GM19238 (cell line): Measurements from ENCODE around the gene KRT71.

Experiments used
- DNase-seq: peaks from one replicate; pipeline ENCODE4 v3.0.0; 2011; ENCODE audit warnings: low spot score; ENCODE audit not compliant: insufficient read length

Gene KRT71

GRCh38 chr12:52575948-52576347 lies 23.0 kb upstream of the KRT71 start:
- DNase-seq = no peak

DNA sequence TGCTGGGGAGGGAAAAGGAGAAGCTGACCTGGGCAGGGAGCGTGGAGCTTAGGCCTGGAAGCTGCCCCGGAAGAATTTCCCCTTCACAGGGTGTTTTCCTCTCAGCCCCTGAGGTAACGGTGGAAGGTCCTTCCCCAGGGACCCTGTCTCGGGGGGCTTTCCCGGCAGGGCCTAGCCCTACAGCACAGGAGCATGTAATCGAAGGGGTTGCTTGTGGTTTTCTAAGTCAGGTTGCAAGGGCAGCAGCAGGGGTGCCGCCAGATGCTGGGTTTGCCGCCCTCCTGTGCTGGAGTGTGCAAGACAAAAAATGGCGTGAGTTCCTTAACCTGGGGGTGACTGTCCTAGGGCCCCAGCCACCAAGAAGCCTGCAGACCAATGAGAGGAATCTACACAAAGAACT lies 22.3 kb upstream of the KRT71 start:
- DNase-seq = no peak

- no peak for DNase-seq
Observed at GRCh38 chr12:52573743-52574142, 20.8 kb upstream of the KRT71 start, which contains the start of gene KRT74. Gene KRT74 (minus strand): TSS chr12:52573843. CDS start chr12:52573777, 66 bp downstream.

GRCh38 chr12:52573306-52573705 lies 20.4 kb upstream of the KRT71 start:
- no peak for DNase-seq

DNA sequence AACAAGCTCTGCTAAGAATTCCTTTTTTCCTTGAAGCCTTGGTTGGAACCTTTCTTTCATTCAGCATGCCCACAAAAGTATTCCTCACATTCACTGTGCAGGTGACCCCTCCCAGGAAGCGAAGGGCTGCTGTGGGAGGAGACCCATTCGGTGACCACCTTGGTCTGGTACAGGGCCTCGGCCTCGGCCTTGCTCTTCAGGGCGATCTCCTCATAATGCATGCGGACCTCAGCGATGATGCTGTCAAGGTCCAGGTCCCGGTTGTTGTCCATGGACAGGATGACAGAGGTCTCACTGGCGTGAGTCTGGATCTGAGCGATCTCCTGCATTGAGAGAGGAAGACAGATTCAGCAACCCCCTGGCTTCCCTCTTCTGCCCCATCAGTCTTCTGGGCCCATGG lies 17.6 kb upstream of the KRT71 start:
- DNase-seq = no peak

- DNase-seq = no peak
Observed at GRCh38 chr12:52568111-52568510, 15.2 kb upstream of the KRT71 start.

DNA sequence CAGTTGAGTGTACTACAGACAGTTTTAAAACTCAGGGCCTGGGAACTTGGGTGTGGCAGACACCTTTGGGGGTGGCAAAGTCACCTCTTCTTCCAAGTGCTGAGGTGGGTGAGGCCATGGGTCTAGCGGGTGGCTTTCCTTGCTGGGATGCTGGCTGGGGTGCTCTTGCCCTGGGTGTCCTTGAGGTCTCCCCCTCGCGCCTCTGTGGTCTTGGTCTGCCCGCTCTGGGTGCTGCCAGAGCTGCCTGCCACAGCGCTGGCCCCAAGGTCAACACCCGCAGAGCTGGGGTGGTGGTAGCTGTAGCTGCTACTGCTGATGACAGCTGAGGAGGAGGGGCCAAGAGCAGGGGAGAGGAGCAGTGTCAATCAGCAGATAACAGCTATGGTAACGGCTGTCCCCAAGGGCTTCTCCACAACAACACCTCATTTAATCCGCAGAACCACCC lies 13.9 kb upstream of the KRT71 start:
- DNase-seq = no peak

GRCh38 chr12:52564582-52564981 lies 11.6 kb upstream of the KRT71 start:
- no peak for DNase-seq

- DNase-seq = no peak
Observed at GRCh38 chr12:52561880-52562449, 9.0 kb upstream of the KRT71 start.

DNA sequence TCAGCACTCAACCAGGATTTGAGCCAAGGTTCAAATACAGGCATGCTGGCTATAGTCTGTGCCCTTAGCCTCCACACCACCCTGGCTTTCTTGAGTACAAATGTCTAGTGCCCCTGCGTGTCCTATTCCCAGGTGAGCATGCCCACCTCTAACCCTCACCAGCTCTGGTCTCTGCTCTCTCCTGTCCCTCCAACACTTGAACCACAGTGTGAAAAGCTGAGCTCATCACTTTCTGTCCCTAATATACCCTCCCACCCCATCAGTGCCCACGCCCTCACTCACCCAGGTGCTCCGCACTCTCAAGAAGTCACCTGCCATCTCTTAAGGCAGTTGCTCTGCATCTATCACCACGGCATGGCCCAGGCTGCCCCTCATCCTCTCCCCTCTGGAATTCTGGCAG lies 7.0 kb upstream of the KRT71 start:
- no peak for DNase-seq

- no peak for DNase-seq
Observed at GRCh38 chr12:52558781-52559445, 6.0 kb upstream of the KRT71 start.

GRCh38 chr12:52557476-52557875 lies 4.5 kb upstream of the KRT71 start:
- no peak for DNase-seq

GRCh38 chr12:52555577-52555976 lies 2.6 kb upstream of the KRT71 start:
- DNase-seq = no peak

DNA sequence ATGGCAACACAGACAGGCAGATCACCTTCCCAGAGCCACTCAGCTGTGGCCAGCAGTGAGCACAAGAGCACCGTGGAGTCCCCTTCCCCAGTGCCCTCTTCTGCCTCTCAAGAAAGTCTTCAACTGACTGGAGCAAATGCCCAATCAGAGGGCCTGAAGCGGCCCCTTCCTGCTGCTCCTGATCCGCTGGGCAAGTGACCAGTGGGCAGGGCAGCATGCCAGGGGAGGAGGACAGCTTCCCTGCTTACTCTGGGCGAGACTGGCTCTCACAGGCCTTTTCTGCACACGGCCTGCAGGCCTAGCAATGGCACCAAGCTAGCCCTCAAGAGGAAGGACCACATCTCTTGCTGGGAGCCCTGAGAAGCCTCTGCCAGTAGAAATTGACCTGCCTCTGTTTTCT lies 890 bp downstream of the KRT71 start:
- no peak for DNase-seq

DNA sequence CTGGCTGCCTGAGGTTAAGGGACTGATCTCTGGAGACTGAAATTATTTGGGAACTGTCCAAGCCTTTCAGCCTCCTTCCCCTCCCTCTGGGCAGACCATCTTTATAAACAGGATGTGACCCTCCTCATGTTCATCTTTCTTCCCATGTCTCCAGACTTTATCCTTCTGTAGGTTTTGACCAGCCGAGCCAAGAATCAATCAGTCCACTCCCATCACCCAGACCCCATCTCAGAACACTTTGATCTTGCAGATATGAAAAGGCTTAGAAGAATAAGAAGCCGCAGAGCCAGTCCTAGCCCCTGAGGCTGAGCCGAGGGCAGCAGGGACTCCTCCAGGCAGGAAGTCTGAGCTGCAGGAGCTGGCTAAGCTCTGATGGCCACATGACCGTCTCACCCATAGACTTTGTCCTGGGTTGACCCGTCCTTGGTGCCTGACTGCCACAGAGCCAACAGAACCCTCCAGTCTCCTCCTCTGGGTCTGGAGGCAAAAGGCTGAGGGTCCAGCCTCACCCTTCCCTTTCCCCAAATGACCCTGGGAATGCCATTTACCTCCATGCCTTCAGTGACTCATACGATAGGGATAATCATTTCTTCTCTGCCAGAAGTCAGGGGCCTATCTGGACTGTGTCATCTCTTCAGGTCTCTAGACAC lies 1.6 kb downstream of the KRT71 start:
- no peak for DNase-seq

- DNase-seq = no peak
Observed at GRCh38 chr12:52546126-52546525, 6.8 kb downstream of the KRT71 start.

DNA sequence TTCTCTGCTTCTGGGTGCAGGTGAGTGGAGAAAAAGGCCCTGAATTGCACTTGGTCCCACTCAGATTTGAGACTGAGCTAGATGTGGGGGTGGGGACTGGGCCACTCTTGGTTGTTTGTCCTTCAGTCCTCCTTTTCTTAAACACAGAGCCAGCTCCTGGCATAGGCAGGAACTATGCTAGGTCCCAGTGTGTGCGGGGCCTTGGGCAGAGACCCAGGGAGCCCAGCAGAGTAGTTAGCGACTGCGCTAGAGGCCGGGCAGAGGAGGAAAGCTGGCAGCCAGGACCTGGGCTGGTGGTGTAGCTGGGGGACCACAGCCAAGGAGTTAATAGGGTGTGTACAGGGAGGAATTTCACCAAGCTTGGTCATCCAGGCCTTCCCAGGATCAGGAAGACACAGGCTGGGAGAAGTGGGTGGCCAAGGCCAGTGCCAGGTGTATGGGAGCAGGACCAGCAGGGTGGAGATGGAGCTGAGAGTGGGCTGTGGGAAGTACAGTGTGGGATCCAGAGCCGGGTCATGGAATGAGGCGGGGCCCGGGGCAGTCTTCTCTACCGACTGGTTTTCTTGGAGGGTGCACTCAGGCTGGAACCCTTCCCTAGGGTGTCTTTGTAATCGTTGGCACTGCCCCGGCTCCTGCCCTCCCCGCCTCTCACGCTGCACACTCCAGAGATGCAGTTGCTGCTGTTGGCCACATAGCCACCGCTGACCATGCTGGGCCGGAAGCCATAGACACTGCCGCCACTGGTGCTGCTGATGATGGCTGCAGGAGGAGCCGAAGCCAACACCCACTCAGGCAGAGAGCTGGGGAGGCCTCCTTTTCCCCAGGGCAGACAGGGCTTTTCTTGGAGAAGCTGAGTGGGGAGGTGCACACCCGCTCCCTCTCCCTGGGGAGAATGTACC lies 8.7 kb downstream of the KRT71 start:
- DNase-seq = no peak

- no peak for DNase-seq
Observed at GRCh38 chr12:52542785-52543318, 10.1 kb downstream of the KRT71 start.

- DNase-seq = no peak
Observed at GRCh38 chr12:52542157-52542556, 10.8 kb downstream of the KRT71 start.

DNA sequence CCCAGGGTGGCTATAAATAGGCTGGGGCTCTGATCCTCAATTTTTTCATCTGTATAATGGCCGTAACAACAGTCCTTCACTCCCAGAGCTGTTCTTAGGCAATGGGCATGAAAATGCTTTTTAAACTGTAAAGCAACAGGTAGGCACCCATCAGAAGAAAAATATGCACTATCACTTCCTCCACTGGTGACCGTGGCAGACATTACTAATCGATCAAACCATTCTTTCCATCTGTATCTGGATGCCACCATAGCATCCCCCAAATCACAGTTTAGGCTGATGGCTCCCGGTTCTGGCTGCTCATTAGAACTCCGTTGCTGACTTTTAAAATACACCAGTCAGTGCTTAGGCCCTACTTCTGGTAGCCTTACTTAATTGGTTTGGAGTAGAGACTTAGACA lies 11.2 kb downstream of the KRT71 start:
- DNase-seq = no peak

DNA sequence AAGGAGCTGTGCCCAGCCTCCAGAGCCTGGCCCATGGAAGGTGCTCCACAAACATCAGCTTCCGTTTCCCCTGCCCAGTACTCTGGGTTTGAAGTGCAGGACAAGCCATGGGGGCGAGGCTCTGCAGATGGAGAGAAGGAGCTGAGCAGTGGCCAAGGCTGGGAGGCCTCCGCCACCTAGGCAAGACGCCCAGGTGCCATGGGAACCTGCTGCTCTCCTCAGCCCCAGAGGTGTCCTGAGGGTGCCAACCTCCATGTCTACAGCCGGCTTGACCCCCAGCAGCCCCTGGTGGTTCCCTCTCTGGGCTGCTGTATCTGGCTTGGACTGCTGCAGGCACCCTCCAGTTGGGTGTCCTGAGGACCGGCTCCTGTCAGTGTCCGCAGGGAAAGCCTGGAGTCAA lies 12.4 kb downstream of the KRT71 start:
- DNase-seq = no peak

DNA sequence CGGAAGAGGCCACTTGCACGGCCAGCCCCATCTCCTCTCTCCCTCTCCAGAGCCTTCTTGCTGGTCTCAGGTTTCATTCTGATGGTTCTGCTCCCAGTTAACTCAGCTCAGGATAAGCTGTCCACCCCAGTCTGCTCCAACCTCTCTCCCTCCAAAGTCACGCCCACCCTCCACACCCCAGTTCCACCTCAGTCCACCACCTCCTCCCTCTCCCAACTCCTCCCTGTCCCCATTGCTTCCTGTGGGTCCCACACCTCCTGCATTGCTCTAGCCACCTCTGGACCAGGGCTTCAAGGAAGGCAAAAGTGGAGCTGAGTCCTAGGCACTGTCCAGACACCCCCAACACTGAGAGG lies 13.1 kb downstream of the KRT71 start:
- no peak for DNase-seq
